MM.1S (cell line): ENCODE results near the gene ERICH6.
"Not testable (repeated sequence)": the region's sequence is repeated elsewhere in the genome, so short reads cannot be mapped to it uniquely, and the experiment has no call there.

Source experiments
- CTCF ChIP-seq: fragments of 300-600 bp; sonication (generic); IDR thresholded peaks from 2 replicates; pipeline ENCODE4 v1.5.1; 2016; ENCODE audit warnings: antibody characterized with exemption, low read length, mixed read lengths
- EZH2 ChIP-seq: fragments of 300-600 bp; sonication (generic); optimal IDR thresholded peaks from 2 replicates; pipeline ENCODE3; 2017; ENCODE audit warnings: low read depth, mild to moderate bottlenecking, antibody characterized with exemption, low read length, mixed read lengths
- EZH2phosphoT487 ChIP-seq: fragments of 300-600 bp; sonication (generic); IDR thresholded peaks from 2 replicates; pipeline ENCODE4 v1.6.1; 2018; ENCODE audit warnings: antibody characterized with exemption, low read length

DNA sequence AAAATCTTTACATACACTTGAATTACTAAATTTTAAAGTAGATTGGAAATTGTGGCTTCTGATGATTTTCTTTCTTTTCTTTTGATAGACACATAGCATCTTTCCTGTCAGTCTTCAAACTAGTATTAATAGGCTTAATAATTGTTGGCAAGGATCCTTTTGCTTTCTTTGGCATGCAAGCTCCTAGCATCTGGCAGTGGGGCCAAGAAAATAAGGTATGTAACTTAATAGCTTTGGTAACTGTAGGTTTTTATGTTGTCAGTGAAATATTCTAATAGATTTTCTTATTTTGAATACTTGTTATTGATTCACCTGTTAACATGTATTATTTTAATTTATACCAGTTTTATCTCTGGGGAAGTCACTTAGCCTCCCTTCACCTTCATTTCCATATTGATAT, 80.8 kb downstream of the ERICH6 start:
- TF ChIP-seq CTCF, EZH2, EZH2phosphoT487: not testable (repeated sequence)
